ENCODE data around the gene LRP1B.

DNA sequence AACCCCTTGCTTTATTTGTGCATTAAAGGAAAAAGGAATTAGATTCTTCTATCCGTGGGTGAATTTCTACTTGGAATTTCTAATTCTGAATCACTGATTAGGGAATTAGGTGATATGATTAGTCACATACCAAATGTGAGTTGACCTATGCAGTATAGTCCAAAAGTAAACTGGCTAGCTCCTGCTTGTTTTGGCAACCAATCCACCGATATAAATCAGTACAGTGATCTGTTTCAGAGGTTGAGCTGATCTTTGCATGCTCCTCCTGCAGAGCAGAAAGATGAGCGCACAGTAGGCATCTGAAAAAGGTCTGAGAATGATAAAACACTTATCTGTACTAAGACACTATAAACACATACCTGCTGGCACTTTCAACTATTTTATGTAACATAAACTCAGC, 86.6 kb downstream of the LRP1B start:
- TF ChIP-seq, protein P1, sequence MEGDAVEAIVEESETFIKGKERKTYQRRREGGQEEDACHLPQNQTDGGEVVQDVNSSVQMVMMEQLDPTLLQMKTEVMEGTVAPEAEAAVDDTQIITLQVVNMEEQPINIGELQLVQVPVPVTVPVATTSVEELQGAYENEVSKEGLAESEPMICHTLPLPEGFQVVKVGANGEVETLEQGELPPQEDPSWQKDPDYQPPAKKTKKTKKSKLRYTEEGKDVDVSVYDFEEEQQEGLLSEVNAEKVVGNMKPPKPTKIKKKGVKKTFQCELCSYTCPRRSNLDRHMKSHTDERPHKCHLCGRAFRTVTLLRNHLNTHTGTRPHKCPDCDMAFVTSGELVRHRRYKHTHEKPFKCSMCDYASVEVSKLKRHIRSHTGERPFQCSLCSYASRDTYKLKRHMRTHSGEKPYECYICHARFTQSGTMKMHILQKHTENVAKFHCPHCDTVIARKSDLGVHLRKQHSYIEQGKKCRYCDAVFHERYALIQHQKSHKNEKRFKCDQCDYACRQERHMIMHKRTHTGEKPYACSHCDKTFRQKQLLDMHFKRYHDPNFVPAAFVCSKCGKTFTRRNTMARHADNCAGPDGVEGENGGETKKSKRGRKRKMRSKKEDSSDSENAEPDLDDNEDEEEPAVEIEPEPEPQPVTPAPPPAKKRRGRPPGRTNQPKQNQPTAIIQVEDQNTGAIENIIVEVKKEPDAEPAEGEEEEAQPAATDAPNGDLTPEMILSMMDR (IDR thresholded peaks at IDR 0.05; ENCODE audit: low read length), result no peak
- no peak for TF ChIP-seq EZH2 (IDR thresholded peaks at IDR 0.05; ENCODE audit: borderline replicate concordance, low read length)
